Esophagus squamous epithelium (tissue), 4 donors: ENCODE results near the gene MRPL20.

Source experiments
- CTCF ChIP-seq, 6 experiments: fragments of 450-650 bp in 4 of 6; fragments of 200-600 bp in 2 of 6; sonication (generic) in 2 of 6; IDR thresholded peaks; one replicate each; pipeline ENCODE4 v1.5.1; 2016 to 2019; ENCODE audit warnings: antibody characterized with exemption in 6 of 6, mild to moderate bottlenecking in 4 of 6, moderate library complexity in 4 of 6
- POLR2A ChIP-seq, 4 donors: fragments of 450-650 bp; IDR thresholded peaks; one replicate each; pipeline ENCODE4 v1.6.1; 2017; ENCODE audit warnings: antibody characterized with exemption in 4 of 4, mild to moderate bottlenecking in 4 of 4, moderate library complexity in 3 of 4

GRCh38 chr1:1420654-1421141, 13.6 kb upstream of the MRPL20 start:
- TF ChIP-seq CTCF (IDR thresholded peaks at IDR 0.05) (no peak), POLR2A (IDR thresholded peaks at IDR 0.05) (no peak)
